HS-5 (cell line): ENCODE results near the gene NOS1AP.

Source experiments
- DNase-seq: peaks from one replicate; pipeline ENCODE4 v3.0.0-alpha.2; 2012; ENCODE audit warnings: low read depth

Gene NOS1AP

GRCh38 chr1:162300057-162300917 is 230.8 kb downstream of the NOS1AP start:
- no peak for DNase-seq

GRCh38 chr1:162301696-162302095 is 232.2 kb downstream of the NOS1AP start:
- no peak for DNase-seq

GRCh38 chr1:162302306-162303003 is 233.0 kb downstream of the NOS1AP start:
- no peak for DNase-seq

GRCh38 chr1:162303004-162303344 is 233.5 kb downstream of the NOS1AP start:
- peak; percentile 84 for DNase-seq

GRCh38 chr1:162304736-162305135 is 235.2 kb downstream of the NOS1AP start:
- DNase-seq: no peak

- no peak for DNase-seq
Observed at GRCh38 chr1:162305969-162306368, 236.5 kb downstream of the NOS1AP start.

- DNase-seq: peak; percentile 87
Observed at GRCh38 chr1:162310337-162310736, 240.8 kb downstream of the NOS1AP start.

- no peak for DNase-seq
Observed at GRCh38 chr1:162314206-162314605, 244.7 kb downstream of the NOS1AP start.

GRCh38 chr1:162315673-162316072 is 246.2 kb downstream of the NOS1AP start:
- DNase-seq: no peak

- DNase-seq: no peak
Observed at GRCh38 chr1:162316187-162316586, 246.7 kb downstream of the NOS1AP start.

GRCh38 chr1:162317621-162318020 is 248.1 kb downstream of the NOS1AP start:
- DNase-seq: no peak

GRCh38 chr1:162319493-162320175 is 250.1 kb downstream of the NOS1AP start:
- DNase-seq: no peak

GRCh38 chr1:162321809-162322422 is 252.4 kb downstream of the NOS1AP start:
- DNase-seq: no peak

GRCh38 chr1:162323023-162323422 is 253.5 kb downstream of the NOS1AP start:
- DNase-seq: no peak

- no peak for DNase-seq
Observed at GRCh38 chr1:162324396-162324795, 254.9 kb downstream of the NOS1AP start.

GRCh38 chr1:162326559-162326958 is 257.1 kb downstream of the NOS1AP start:
- DNase-seq: no peak

- no peak for DNase-seq
Observed at GRCh38 chr1:162327144-162327787, 257.8 kb downstream of the NOS1AP start.

GRCh38 chr1:162327788-162328165 is 258.3 kb downstream of the NOS1AP start:
- no peak for DNase-seq

- no peak for DNase-seq
Observed at GRCh38 chr1:162328512-162328911, 259.0 kb downstream of the NOS1AP start.

GRCh38 chr1:162329826-162330225 is 260.3 kb downstream of the NOS1AP start:
- no peak for DNase-seq

- DNase-seq: no peak
Observed at GRCh38 chr1:162333991-162334390, 264.5 kb downstream of the NOS1AP start.

- DNase-seq: no peak
Observed at GRCh38 chr1:162335126-162335525, 265.6 kb downstream of the NOS1AP start.
